ENCODE results near the gene SHE. TPM values are rescaled to one million over a fixed set of nuclear protein-coding genes. Genes with fewer than 3 reads are reported as not detected.
"Not testable (repeated sequence)": the region's sequence is repeated elsewhere in the genome, so short reads cannot be mapped to it uniquely, and the experiment has no call there.

Gene SHE
- total and polyA plus RNA-seq, 8 donors = 17.7 to 25.3 (median 21.2) TPM

- no peak overlapping the region for H3K4me3 ChIP-seq
- H3K9me3 ChIP-seq = no peaks in the 10 kb centered on the region
- TF ChIP-seq CTCF (IDR thresholded peaks at IDR 0.05) = no peak
- intact Hi-C loops (cut with DNase I) = loop anchor here in 1 of 2 donors (10.0 kb wide), 1 partner anchor 56 kb away; no protein-coding TSS in a partner anchor
- H3K27ac ChIP-seq = no peak overlapping the region
- no peak for DNase-seq
- no peaks in the 10 kb centered on the region for H3K36me3 ChIP-seq
- ATAC-seq = no peak
- H3K4me1 ChIP-seq = peaks cover 0 to 4% of the 10 kb centered on the region in 2 donors
- no peaks in the 10 kb centered on the region for H3K27me3 ChIP-seq
Measured at GRCh38 chr1:154541231-154541630, 39.0 kb upstream of the SHE start.

GRCh38 chr1:154539486-154540483 lies 37.6 kb upstream of the SHE start:
- Histone ChIP-seq H3K9me3 (no peaks in the 10 kb centered on the region), H3K27me3 (no peaks in the 10 kb centered on the region), H3K36me3 (no peaks in the 10 kb centered on the region), H3K4me3 (no peak overlapping the region), H3K27ac (no peak overlapping the region), H3K4me1 (peaks cover 0 to 4% of the 10 kb centered on the region in 2 donors)
- DNase-seq (no peak), ATAC-seq (peak; percentile 74)
- no peak for TF ChIP-seq CTCF (IDR thresholded peaks at IDR 0.05)
- intact Hi-C loops (cut with DNase I) = loop anchor here in 1 of 2 donors (10.0 kb wide), 1 partner anchor 55 kb away; no protein-coding TSS in a partner anchor

- intact Hi-C loops (cut with DNase I) = no loop called here
- Histone ChIP-seq H3K4me3 (no peak overlapping the region), H3K9me3 (no peaks in the 10 kb centered on the region), H3K4me1 (peaks cover 0 to 4% of the 10 kb centered on the region in 2 donors), H3K36me3 (no peaks in the 10 kb centered on the region), H3K27me3 (no peaks in the 10 kb centered on the region), H3K27ac (no peak overlapping the region)
- TF ChIP-seq CTCF (IDR thresholded peaks at IDR 0.05) = no peak
- ATAC-seq = no peak
- no peak for DNase-seq
Measured at GRCh38 chr1:154536570-154536969, 34.4 kb upstream of the SHE start.

- ATAC-seq (peak; percentile 68), DNase-seq (no peak)
- no peaks in the 10 kb centered on the region for H3K9me3 ChIP-seq
- TF ChIP-seq CTCF (IDR thresholded peaks at IDR 0.05) = peak in 1 of 2 donors; percentile 18
- H3K27ac ChIP-seq = no peak overlapping the region
- H3K36me3 ChIP-seq = no peaks in the 10 kb centered on the region
- no peaks in the 10 kb centered on the region for H3K4me1 ChIP-seq
- no peaks in the 10 kb centered on the region for H3K27me3 ChIP-seq
- intact Hi-C loops (cut with DNase I) = no loop called here
- no peak overlapping the region for H3K4me3 ChIP-seq
Measured at GRCh38 chr1:154533952-154534844, 32.0 kb upstream of the SHE start.

GRCh38 chr1:154531950-154532349 lies 29.7 kb upstream of the SHE start:
- ATAC-seq; H3K4me1 ChIP-seq; H3K4me3 ChIP-seq; H3K27ac ChIP-seq; DNase-seq; H3K36me3 ChIP-seq; intact Hi-C loops (cut with DNase I); H3K9me3 ChIP-seq; H3K27me3 ChIP-seq: not testable (repeated sequence)
